Stimulated activated CD8-positive, alpha-beta memory T cell treated with anti-CD3 and anti-CD28 coated beads, Interleukin-7, amount 100 ng/mL, for 24 hours (primary cell): ENCODE results near the gene CLEC6A.
"Not testable (repeated sequence)": the region's sequence is repeated elsewhere in the genome, so short reads cannot be mapped to it uniquely, and the experiment has no call there.

Experiments used
- DNase-seq: peaks from one replicate; pipeline ENCODE4 v3.0.0-alpha.2; 2020; ENCODE audit warnings: low read depth

Gene CLEC6A

DNA sequence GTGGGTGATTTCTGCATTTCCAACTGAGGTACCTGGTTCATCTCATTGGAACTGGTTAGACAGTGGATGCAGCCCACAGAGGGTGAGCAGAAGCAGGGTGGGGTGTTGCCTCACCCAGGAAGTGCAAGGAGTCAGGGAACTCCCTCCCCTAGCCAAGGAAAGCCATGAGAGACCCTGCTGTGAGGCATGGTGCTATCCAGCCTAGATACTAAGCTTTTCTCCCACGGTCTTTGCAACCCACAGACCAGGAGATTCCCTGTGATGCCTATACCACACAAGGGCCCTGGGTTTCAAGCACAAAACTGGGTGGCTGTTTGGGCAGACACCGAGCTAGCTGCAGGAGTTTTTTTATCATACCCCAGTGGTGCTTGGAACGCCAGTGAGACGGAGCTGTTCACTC, 39.9 kb downstream of the CLEC6A start:
- not testable (repeated sequence) for DNase-seq

DNA sequence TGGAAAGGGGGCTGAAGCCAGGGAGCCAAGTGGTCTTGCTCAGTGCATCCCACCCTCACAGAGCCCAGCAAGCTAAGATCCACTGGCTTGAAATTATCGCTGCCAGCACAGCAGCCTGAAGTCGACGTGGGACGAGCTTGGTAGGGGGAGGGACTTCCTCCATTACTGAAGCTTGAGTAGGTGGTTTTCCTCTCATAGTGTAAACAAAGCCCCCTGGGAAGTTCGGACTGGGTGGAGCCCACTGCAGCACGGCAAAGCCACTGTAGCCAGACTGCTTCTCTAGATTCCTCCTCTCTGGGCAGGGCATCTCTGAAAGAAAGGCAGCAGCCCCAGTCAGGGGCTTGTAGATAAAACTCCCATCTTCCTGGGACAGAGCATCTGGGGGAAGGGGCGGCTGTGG, 40.3 kb downstream of the CLEC6A start:
- DNase-seq: not testable (repeated sequence)

DNA sequence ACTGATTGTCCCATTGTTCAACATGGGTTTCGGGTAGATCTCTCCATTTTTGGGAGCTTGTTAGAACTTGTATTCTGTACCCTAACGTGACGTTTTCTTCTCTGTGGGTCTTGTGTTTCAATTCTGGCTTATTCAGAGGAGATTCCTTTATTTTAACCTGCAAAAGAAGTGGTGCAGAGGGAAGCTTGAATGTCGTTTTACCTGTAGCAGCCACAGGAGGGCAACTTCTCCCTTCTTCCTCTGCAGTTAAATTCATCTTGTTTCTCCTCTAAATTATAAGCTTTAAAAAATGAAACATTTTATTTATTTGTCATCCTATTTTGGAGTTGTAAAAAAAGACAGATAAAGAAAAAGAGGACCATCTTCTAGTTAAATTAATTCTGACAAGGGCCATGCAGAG, 43.9 kb downstream of the CLEC6A start:
- DNase-seq: no peak

DNA sequence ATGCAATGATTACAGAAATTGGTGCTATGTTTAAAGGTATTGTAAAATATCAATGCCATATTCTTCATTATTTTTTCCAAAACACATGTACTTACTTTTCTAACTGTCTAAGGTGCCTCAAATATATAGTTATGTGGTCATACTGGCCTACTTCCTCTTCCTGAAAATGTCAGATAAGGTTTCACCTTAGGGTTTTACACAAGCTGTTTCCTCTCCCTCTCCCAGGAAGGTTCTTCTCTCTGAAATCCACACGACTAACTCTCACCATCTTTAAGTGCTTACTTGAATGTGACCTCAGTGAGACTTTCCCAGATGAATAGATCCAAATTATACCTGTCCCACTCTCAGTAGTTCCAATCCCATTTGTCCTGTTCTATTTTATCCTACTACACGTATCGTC, 46.0 kb downstream of the CLEC6A start:
- DNase-seq: no peak

DNA sequence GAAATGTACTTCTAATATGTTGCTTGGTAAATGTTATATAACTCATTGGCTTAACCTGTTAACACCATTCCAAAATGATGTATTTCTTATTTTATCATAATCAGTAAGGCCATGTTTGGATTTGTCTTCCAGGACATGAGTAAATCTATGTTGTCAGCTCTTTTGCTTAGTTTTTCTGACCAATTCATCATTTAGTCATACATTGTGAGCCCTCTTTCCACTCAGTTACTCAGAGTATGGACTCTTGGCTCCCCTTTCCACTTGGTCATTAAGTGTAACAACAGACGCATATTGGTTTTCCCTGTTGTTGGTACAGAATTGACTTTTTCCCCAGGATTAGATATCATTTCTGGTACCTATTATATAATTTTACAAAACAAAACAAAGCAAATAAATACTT, 48.6 kb downstream of the CLEC6A start:
- no peak for DNase-seq

DNA sequence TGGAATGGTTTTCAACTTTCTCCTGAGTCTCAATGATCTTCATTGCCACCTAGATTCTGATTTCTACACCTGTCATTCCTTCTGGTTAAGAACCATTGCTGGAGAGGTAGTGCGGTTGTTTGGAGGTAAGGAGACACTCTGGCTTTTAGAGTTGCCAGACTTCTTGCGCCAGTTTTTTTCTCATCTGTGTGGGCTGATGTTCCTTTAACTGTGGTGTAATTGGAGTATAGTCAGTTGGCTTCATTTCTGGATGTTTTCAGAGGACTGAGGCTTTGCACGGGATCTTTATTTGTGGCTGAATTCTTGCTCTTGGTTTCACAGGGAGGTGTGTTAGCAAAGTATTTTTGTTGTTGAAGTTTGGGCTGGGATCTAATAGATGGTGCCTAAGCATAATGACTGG, 51.8 kb downstream of the CLEC6A start:
- no peak for DNase-seq

DNA sequence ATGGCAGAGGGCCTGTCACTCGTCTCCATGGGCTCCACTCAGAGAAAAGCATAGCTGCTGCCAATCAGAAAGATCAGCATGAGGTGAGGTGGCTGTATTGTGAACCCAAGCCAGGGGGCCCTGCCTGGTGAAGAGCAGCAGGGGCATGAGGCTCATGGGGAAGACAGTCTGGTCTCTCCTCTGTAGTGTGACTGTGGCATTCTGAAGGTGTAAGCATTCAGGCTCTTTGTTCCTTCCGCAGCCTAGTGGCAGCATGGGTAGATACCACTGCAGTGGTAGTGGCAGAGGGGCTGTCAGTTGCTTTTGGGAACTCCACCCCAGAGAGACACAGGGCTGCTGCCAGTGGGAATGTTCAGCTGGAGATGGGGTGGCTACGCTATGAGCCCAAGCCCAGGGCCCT, 52.5 kb downstream of the CLEC6A start:
- no peak for DNase-seq

DNA sequence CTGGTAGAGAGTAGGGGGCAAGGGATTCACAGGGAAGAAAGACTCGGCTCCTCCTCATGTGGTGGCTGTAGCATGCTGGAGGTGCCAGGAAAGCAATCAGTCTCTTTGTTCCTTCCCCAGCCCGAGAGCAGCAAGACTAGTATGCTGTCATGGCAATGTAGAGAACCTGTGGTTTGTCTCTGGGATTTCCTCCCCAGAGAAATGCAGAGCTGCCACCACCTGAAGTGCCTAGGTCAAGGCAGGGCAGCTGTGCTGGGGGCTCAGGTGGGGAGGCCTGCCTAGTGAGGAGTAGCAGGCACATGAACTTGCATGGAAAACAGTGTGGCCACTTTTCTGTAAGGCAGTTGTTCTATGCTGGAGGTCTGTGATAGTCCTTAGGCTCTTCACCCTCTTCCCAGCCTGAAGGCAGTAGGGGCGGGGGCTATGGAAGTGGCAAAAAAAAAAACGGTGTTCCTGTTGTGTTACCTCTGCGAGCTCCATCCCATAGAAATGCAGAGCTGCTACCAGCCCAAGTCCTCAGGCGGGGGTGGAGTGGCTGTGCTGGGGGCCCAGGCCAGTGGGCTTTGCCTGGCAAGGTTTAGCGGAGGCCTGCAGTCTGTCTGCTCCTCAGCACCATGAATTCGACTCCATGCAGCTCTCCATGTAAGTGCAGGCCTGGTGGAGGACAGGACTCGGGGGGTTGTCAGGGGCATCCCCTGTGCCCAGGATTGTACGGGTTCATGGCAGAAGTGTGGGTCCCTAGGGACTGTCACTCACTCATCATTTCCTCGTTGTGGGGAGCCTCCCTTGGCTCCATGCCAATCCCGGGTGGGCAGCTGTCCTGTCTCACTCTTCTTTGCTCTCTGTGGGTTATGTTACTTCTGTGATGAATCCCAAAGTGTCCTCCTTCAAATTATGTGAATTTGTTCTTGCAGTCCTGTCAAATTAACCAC, 53.4 kb downstream of the CLEC6A start:
- DNase-seq: no peak

DNA sequence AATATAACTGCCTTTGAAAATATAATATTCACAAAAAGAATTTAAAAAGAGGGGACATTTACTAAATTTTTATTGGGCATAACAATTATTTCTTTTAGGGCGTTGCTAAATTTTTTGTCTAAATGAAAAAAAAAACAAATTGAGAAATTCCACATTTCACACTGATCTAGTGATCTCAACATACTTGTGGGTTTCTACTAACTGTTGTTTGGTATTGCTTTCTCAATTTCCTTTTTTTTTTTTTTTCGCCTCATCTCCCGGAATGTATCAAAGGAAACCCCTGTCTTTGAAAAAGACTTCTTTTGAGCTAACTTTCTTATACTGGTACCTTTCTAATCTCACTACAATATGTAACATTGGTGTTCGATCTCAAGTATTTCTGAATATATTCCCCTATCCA, 57.5 kb downstream of the CLEC6A start, which contains the start of gene CLEC4D:
CLEC4D (plus strand) TSS at position 248 of the 400 bp plus-strand sequence. CDS start 230 bp downstream, outside the sequence.
- DNase-seq: no peak

DNA sequence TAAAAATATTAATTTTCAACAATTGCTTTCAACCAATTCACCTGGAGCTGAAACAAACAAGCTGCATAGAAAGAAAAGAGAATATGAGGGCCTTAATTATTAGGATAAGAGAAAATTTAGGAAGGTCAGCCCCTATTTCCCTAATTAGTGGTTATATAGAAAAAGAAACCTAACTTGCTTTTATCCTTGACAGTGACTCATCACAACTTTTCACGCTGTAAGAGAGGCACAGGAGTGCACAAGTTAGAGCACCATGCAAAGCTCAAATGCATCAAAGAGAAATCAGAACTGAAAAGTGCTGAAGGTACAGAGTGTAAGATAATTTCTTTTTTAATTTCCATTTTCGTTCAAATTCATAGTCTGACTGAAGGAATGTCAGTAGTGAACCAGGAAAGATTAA, 62.2 kb downstream of the CLEC6A start:
- no peak for DNase-seq

DNA sequence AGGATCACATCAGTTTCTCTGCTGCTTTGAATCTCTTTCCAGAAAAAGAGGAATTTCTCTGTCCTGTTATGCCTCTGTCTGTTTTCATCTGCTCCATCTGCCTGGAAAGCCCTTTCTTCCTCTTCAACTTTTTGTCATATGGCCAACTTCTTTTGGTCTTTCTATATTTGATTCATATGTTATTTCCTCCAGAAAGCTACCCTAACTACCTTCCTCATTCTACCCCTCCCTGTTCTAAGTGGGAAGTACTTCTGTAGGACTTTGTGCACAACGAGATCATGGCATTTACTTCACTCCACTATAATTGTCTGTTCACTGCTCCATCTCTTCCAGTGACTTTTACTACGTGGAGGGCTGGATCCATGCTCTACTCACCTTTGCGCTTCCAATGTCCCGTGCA, 63.4 kb downstream of the CLEC6A start:
- no peak for DNase-seq

DNA sequence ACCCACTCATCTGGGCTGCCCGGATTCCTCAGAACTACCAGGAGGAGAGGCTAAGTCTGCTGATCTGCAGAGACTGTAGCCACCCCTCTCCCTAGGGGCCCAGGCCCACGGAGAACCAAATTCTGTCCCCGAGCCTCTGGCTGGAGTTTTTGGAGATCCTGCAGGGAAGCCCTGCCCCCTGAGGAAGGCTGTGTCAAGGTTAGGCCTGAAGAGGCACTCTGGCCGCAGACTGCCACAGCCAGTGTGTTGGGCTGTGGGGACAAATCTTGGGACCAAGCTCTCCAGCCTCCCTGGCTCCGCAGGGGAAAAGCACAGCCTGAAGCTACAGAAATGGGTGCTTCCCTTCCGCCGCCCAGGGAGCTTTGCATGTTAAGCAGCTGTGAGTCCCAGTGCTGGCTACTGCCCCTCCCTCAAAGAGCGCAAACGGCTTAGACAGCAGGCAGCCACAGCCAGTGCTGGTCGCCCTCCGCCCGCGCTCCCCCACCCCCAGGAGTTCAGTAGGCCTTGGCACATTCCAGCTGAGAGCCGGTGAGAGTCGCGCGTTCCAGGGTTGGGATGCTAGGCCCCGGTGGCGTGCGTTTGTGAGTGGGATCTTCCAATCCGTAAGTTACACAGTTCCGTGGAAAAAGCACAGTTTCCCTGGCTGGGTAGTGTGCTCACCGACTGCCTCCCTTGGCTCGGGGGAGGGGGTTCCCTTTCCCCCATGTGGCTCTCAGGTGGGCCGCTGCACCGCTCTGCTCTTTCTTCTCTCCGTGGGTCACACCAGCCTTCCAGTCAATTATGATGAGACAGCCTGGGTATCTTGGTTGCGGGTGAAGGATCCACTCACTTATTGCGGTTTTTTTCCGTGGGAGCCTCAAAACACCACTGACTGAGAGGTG, 71.7 kb downstream of the CLEC6A start:
- DNase-seq: no peak
